ENCODE data around the gene MTMR3.

- TF ChIP-seq EZH2 (IDR thresholded peaks at IDR 0.05) (no peak), CTCF (IDR thresholded peaks at IDR 0.05) (no peak)
These were observed 96.9 kb downstream of the MTMR3 start for GRCh38 chr22:29979777-29980321.

Measured in neural progenitor cell (in vitro differentiated cells).